Measurements from ENCODE around the gene NPTXR.
"Not testable (repeated sequence)": the region's sequence is repeated elsewhere in the genome, so short reads cannot be mapped to it uniquely, and the experiment has no call there.

NPTXR gene

GRCh38 chr22:38830026-38830844 lies 13.6 kb downstream of the NPTXR start:
- FAIRE-seq, result no peak

- no peak for FAIRE-seq
These were observed 14.3 kb downstream of the NPTXR start for GRCh38 chr22:38829485-38829884.

- FAIRE-seq, result no peak
These were observed 15.1 kb downstream of the NPTXR start for GRCh38 chr22:38828616-38829205.

- FAIRE-seq, result no peak
These were observed 15.6 kb downstream of the NPTXR start for GRCh38 chr22:38828191-38828590.

- no peak for FAIRE-seq
These were observed 16.3 kb downstream of the NPTXR start for GRCh38 chr22:38827510-38827909.

GRCh38 chr22:38826801-38827200 lies 17.0 kb downstream of the NPTXR start:
- FAIRE-seq, result no peak

GRCh38 chr22:38826386-38826785 lies 17.4 kb downstream of the NPTXR start:
- no peak for FAIRE-seq

- FAIRE-seq, result no peak
These were observed 19.2 kb downstream of the NPTXR start for GRCh38 chr22:38824585-38824984.

GRCh38 chr22:38823637-38824036 lies 20.2 kb downstream of the NPTXR start:
- no peak for FAIRE-seq

- FAIRE-seq, result no peak
These were observed 20.8 kb downstream of the NPTXR start for GRCh38 chr22:38823076-38823475.

- no peak for FAIRE-seq
These were observed 23.8 kb downstream of the NPTXR start for GRCh38 chr22:38820020-38820419.

- no peak for FAIRE-seq
These were observed 24.4 kb downstream of the NPTXR start for GRCh38 chr22:38819387-38819940.

GRCh38 chr22:38817196-38817595 lies 26.6 kb downstream of the NPTXR start:
- FAIRE-seq, result no peak

GRCh38 chr22:38815842-38816241 lies 28.0 kb downstream of the NPTXR start:
- no peak for FAIRE-seq

GRCh38 chr22:38811241-38811640 lies 32.6 kb downstream of the NPTXR start:
- FAIRE-seq, result no peak

- not testable (repeated sequence) for FAIRE-seq
These were observed 38.7 kb downstream of the NPTXR start for GRCh38 chr22:38805041-38805593.

GRCh38 chr22:38802671-38803121 lies 41.1 kb downstream of the NPTXR start:
- no peak for FAIRE-seq

GRCh38 chr22:38799265-38800002 lies 44.4 kb downstream of the NPTXR start:
- no peak for FAIRE-seq

- no peak for FAIRE-seq
These were observed 45.3 kb downstream of the NPTXR start for GRCh38 chr22:38798496-38798895.

- no peak for FAIRE-seq
These were observed 47.4 kb downstream of the NPTXR start for GRCh38 chr22:38796262-38796957.

GRCh38 chr22:38795569-38795968 lies 48.3 kb downstream of the NPTXR start:
- FAIRE-seq, result no peak

- FAIRE-seq, result peak; percentile 99
These were observed 49.9 kb downstream of the NPTXR start, which contains the start of gene DNAL4 for GRCh38 chr22:38793721-38794466. TSS of gene DNAL4 (minus strand) at chr22:38794143. CDS start at chr22:38782731, 11,412 bp downstream.
